ENCODE data around the gene RUNX2.
A peak's percentile ranks its signal among the peaks of the same experiment; 100 is the strongest.
"Not testable (repeated sequence)": the region's sequence is repeated elsewhere in the genome, so short reads cannot be mapped to it uniquely, and the experiment has no call there.

The RUNX2 gene

DNA sequence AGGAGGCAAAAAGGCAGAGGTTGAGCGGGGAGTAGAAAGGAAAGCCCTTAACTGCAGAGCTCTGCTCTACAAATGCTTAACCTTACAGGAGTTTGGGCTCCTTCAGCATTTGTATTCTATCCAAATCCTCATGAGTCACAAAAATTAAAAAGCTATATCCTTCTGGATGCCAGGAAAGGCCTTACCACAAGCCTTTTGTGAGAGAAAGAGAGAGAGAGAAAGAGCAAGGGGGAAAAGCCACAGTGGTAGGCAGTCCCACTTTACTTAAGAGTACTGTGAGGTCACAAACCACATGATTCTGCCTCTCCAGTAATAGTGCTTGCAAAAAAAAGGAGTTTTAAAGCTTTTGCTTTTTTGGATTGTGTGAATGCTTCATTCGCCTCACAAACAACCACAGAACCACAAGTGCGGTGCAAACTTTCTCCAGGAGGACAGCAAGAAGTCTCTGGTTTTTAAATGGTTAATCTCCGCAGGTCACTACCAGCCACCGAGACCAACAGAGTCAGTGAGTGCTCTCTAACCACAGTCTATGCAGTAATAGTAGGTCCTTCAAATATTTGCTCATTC is at the start of gene RUNX2:
Gene RUNX2, plus strand, starts transcription at position 375 of the 567 bp plus-strand sequence. CDS start 397 bp downstream, outside the sequence.
- DNase-seq (ENCODE audit: low read depth), result peak; percentile 76

DNA sequence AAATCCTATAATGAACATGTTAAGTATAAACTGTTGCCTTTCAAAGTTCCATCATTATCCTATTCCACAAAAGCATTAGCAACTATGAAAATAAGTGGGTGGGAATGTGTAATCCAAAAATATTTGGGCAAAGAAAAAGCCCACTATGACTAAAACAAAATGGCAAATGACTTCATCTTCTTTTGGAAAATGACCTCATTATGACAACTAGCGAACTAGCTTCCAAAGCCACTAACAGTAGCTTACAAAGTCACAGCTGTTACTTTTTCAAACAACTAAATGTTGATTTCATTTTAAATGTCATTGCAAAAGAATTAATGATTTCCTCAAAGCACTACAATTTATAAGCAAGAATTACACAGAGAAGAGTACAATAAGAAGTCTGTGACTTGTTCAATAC is 49.8 kb upstream of the RUNX2 start:
- no peak for DNase-seq (ENCODE audit: low read depth)

DNA sequence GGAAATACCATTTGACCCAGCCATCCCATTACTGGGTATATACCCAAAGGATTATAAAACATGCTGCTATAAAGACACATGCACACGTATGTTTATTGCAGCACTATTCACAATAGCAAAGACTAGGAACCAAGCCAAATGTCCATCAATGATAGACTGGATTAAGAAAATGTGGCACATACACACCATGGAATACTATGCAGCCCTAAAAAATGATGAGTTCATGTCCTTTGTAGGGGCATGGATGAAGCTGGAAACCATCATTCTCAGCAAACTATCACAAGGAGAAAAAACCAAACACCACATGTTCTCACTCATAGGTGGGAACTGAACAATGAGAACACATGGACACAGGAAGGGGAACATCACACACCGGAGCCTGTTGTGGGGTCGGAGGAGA is 41.4 kb upstream of the RUNX2 start:
- not testable (repeated sequence) for DNase-seq (ENCODE audit: low read depth)

DNA sequence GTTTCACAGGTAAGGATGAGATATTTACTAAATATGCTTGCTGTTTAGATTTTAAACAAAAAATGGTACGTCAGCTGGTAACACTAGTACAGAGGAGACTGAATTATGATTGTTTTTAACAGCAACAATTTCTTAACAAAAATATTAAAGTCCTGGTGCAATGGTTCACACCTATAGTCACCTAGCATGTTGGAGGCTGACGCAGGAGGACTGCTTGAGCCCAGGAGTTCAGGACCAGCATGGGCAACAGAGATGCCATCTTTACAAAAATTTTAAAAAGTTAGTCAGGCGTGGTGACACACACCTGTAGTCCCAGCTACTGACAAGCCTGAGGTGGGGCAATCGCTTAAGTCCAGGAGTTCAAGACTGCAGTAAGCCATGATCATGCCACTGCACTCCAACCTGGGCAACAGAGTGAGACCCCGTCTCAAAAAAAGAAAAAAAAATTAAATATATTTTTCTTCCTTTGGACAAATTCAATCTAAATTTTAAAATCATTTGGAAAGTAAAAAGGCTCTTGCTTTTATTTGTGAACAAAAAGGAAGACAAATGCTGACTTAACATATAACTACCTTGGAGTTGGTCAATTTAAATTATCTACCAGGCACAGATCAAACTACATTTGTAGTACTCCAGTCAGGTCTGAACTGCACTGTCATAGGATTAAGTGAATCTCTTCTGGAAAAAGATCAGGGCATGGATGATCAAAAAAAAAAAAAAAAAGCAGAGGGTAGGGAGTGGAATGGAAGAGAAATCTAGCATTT is 38.2 kb upstream of the RUNX2 start:
- DNase-seq (ENCODE audit: low read depth), result no peak

DNA sequence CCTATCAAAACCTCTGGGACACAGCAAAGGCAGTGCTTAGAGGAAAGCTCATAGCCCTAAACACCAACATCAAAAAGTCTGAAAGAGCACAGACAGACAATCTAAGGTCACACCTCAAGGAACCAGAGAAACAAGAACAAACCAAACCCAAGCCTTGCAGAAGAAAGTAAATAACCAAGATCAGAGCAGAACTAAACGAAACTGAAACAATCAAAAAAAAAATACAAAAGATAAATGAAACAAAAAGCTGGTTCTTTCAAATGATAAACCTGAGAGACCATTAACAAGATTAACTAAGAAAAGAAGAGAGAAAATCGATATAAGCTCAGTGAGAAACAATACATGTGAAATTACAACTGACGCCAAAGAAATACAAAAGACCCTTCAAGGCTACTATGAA is 34.8 kb upstream of the RUNX2 start:
- no peak for DNase-seq (ENCODE audit: low read depth)

DNA sequence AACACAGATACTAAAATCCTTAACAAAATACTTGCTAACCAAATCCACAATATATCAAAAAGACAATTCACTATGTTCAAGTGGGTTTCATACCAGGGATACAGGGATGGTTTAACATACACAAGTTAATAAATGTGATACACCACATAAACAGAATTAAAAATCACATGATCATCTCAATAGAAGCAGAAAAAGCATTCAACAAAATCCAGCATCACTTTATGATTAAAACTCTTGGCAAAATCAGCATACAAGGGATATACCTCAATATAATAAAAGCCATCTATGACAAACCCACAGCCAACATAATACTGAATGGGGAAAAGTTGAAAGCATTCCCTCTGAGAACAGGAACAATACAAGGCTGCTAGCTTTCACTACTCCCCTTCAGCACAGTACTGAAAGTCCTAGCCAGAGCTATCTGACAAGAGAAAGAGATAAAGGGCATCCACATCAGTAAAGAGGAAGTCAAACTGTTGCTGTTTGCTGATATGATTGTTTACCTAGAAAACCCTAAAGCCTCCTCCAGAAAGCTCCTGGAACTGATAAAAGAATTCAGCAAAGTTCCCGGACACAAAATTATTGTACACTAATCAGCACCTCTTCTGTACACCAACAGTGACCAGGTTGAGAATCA is 33.9 kb upstream of the RUNX2 start:
- not testable (repeated sequence) for DNase-seq (ENCODE audit: low read depth)

DNA sequence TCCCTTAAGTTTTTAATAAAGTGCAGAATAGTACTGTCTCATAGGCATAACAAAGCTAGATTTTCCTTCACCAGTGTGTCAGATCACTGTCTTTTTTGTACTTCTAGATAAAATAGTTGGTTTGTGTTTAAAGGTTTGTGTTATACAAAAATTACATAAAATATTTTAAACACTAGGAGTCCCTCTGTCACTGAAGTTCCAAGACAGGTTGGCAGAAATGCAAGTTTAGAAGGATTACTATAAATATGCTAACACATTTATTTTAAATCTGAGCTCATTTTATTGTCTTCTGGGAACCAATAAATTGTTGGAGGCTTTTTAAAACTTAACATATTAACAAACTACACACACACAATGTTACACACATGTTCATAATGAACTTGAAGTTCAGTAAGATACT is 30.8 kb upstream of the RUNX2 start:
- DNase-seq (ENCODE audit: low read depth), result no peak

DNA sequence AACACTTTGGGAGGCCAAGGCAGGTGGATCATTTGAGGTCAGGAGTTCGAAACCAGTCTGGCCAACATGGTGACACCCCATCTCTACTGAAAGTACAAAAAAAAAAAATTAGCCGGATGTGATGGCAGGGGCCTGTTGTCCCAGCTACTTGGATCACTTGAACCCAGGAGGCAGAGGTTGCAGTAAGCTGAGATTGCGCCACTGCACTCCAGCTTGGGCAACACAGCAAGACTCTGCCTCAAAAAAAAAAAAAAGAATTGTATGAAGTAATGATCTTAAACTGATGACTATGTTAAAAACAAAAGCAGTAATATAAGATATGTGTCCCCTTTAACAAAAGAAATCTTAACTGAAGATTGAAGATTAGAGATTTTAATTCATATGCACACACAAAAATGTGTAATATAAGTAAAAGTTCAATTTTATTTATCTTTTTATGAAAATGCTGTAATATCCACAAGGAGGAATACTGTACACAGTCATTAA is 29.0 kb upstream of the RUNX2 start:
- no peak for DNase-seq (ENCODE audit: low read depth)

DNA sequence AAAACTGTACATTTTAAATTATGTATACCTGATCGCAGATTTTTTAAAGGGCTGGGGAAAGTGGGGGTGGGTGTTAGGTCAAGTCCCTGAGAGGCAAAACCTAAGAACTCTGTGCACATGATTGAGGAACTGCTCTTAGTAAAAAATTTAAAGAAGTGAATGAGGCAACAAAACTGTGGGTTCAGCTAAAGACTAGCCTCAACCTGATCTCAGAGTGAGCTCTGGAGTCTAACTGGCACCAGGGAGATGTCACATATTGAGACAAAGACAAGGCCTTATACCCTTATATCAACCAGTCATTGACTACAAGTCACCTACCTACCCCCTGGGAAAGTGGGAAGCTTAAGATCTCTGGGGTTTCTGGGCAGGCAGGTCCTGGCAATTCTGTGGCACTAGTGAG is 27.4 kb upstream of the RUNX2 start:
- DNase-seq (ENCODE audit: low read depth), result no peak

DNA sequence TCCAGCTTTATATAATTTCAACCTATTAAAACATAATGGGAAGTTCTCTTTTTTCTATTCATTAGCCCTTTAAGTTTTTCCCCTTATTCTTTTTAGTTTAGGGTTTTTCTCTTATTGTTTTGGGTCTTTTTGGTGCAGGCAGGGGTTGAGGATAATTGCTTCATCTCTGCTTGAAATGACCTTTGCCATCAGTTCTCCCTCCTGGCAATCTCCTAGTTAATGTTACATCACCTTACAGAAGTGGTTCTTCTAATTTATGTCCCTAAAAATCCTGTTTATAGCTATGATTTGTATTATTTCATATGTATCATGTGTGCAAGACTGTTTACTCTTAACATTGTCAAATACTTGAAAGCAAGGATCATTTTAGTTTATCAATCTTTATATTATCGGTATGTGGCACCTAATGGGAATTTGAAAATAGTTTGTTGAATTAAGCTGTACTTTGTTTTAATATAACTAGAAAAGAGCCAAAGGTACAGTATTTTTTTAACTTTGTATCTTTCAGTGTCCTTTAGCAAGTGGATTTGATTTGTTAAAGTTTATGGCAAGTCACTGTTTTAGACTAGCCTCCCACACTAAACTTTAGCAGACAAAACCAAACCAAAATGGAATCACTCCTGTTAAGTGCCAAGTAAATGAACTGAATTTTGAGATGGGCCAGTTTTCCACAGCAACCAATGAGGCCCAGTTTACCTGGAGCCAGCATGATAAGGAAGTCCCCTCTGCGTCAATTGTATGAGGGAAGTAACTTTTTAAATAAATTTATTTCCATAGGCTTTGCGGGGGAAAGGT is 26.6 kb upstream of the RUNX2 start:
- DNase-seq (ENCODE audit: low read depth), result no peak

DNA sequence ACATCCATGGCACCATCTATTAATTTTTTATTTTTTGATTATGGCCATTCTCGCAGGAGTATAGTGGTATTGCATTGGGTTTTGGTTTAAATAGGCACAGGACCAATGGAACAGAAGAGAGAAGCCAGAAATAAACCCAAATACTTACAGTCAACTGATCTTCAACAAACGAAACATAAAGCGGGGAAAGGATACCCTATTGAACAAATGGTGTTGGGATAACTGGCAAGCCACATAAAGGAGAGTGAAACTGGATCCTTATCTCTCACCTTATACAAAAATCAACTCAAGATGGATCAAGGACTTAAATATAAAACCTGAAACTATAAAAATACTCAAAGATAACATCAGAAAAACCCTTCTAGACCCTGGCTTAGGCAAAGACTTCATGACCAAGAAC is 25.3 kb upstream of the RUNX2 start:
- no peak for DNase-seq (ENCODE audit: low read depth)

DNA sequence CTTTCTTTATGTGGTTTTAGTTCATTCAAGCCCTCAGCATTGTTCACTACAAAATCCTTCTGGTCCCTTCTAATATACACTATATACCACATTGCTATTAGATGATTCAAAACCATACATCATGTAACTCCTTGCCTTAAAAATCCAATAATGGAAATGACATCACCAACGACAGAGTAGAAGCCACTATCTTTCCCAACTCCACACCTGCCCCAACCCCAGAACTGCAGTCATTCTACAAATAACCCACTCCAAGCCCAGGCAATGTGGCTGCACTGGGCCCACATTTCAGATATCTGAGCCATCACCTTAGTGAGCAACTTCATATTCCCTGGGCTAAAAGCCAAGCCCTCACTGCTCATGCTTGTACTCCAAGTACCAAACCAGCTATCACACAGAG is 22.6 kb upstream of the RUNX2 start:
- DNase-seq (ENCODE audit: low read depth), result peak; percentile 3

DNA sequence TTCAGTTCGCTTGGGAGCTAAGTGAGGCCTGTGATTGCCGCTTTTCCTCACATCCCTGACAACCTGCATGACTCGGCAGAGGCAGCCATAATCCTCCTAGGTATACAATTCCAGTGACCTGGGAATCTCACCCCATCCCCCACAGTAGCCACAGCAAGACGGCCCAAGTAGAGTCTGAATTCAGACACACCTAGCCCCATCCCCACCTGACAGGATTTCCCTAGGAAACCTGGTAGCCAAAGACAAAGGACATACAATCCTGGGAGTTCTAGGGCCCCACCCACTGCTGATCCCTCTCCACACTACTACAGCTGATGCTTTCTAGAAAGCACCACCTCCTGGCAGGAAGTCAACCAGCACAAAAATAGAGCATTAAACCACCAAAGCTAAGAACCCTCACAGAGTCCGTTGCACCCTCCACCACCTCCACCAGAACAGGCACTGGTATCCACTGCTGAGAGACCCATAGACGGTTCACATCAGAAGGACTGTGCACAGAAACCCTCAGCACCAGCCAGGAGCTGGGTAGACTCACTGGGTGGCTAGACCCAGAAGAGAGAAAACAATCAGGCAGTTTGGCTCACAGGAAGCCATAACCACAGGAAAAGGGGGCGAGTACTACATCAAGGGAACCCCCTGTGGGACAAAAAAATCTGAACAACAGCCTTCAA is 17.9 kb upstream of the RUNX2 start:
- no peak for DNase-seq (ENCODE audit: low read depth)

DNA sequence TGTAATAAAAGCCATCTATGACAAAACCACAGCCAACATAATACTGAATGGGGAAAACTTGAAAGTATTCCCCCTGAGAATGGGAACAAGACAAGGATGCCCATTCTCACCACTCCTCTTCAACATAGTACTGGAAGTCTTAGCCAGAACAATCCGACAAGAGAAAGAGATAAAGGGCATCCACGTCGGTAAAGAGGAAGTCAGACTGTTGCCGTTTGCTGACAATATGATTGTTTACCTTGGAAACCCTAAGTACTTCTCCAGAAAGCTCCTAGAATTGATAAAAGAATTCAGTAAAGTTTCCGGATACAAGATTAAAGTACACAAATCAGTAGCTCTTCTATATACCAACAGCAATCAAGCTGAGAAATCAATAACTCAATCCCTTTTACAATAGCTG is 14.0 kb upstream of the RUNX2 start:
- no peak for DNase-seq (ENCODE audit: low read depth)

DNA sequence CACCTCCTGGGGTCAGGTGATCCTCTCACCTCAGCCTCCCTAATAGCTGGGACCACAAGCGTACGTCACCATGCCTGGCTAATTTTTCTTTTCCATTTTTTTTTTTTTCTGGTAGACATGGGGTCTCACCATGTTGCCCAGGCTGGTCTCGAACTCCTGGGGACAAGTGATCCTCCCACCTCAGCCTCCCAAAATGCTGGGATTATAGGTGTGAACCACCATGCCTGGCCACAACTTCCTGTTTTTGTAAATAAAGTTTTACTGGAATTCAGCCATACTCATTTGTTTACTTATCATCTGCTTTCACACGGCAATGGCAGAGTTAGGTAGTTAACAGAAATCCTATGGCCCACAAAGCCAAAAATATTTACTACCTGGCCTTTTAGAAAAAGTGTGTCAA is 7.8 kb upstream of the RUNX2 start:
- no peak for DNase-seq (ENCODE audit: low read depth)

DNA sequence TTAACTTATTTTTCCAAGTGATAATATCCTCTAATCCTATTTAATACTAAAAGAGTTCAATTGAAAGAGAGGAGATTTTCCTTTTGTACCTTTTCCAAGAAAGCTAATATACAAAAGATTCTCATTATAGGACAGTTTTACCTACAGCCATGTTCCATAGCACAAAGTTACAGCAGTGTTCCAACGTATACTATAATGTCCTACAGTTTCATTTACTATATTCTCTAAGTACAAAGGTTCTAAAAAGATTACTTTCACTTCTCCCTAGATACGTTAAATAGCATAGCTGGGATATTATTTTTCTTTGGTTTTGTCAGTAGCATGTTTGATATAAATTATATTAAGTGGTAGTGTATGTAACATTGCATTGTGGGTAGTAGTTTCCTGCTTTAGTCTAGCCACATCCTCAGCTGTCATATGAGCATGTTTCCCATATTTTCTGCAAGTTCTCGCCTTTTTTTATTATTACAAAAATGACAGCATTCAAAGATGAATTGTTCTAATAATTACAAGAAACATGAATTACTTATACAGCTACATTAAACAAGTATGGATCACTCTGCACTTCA is 4.4 kb upstream of the RUNX2 start:
- no peak for DNase-seq (ENCODE audit: low read depth)

DNA sequence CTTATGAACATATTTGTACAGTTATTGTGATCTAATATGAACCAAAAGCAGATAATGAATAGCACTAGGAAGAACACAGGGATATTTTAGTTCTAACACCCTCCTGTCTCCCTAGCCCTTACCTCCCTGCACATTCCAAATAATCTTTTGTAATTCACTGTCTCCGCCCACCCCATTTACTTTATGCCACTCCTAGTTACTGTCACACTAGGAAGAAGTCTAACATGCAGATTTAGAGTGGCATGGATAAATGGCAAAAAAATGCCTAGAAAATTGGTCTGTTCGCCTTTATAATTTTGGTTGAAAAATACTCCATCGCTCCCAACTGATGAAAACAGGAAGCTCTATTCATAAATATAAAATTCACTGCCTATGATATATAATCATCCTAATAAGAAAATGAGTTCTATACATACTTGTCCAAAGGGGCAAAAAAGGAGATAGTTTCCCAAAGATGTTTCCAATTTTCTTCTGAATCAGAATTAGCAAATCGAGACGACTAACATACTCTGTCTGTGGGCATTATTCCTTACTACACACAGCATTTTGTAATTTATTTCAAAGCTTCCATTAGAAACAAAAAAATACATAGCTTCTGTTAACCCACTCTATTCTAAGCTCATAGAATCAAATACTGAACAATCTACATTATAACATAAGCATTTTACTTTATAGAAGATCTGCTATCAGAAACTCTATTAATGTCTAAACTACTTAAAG is 1.3 kb upstream of the RUNX2 start:
- DNase-seq (ENCODE audit: low read depth), result no peak

DNA sequence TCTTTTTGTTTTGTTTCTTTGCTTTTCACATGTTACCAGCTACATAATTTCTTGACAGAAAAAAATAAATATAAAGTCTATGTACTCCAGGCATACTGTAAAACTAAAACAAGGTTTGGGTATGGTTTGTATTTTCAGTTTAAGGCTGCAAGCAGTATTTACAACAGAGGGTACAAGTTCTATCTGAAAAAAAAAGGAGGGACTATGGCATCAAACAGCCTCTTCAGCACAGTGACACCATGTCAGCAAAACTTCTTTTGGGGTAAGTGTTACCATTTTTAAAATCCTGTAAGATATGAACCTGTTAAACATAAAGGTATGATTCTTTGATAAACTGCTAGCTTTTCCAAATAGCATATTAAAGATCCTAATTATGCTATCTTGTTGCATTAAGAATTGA is 393 bp downstream of the RUNX2 start:
- no peak for DNase-seq (ENCODE audit: low read depth)

DNA sequence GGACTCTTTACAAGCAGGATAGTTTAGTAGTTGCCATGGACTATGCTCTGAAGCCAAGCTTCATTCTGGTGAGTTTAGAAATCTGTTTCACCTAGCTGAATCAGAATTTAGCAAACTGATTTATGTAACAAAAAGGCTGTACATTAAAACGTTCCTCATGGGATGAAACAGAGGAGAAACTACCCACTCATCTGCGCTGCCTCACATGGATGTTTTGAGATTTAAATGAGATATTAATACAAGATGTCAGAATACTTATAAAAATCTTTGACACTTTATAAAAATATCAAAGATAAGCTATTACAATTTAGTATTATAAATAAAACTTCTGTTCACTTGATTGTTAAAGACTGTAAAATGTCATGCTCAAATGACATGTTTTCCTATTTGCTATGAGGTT is 16.8 kb downstream of the RUNX2 start:
- DNase-seq (ENCODE audit: low read depth), result no peak

DNA sequence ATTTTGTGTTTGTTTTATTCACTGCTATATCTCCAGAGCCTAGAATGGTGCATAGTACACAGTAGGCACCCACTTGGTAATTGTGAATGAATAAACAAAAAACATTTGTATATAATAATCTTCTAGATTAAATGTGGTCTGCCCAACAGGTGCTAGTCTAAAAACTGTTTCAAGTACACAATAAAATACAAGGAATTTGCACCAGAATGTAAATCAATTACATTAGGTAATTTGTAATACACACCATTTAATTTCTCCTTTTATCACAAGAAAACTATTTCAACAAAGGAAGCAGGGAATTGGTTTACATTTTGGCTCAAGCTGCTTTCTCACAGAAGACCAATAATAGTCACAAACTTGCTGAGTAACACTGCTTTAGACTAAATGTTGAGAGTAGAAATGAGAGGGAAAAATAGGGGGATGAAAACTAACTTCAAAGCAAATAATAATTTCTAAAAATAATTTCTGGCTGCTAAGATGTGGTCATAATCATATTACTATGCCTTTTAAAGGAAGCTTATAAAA is 22.1 kb downstream of the RUNX2 start:
- no peak for DNase-seq (ENCODE audit: low read depth)

DNA sequence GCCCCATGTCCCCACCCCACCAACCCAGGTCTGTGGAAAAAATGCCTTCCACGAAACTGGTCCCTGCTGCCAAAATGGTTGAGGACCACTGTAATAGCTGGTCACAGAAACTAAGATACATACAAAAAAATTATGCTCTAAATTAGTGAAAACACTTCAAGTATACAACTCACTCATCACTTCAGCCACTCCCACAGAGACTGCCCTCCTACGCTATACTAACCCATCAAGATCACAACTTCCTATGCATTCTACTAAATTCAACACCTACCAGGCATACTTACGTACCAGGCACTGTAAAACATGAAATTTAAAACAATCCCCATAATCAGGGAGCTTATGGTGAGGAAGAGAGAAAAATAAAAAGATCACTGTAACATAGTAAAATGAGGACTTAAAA is 22.9 kb downstream of the RUNX2 start:
- no peak for DNase-seq (ENCODE audit: low read depth)

All from non-pigmented ciliary epithelial cell (primary cell).